Osteocyte (in vitro differentiated cells): ENCODE data around the gene CDC25B. TPM values are rescaled to one million over a fixed set of nuclear protein-coding genes. Genes with fewer than 3 reads are reported as not detected.
A peak's percentile ranks its signal among the peaks of the same experiment; 100 is the strongest.

Experiments
- DNase-seq: peaks from one replicate; pipeline ENCODE4 v3.0.0; 2021; ENCODE audit warnings: mixed read lengths; ENCODE audit not compliant: unreplicated experiment; ENCODE audit errors: extremely low spot score
- H3K27ac Mint-ChIP-seq: one replicate; pipeline ENCODE4 v1.8.0; 2021; ENCODE audit warnings: mild to moderate bottlenecking, mixed read lengths; ENCODE audit not compliant: unreplicated experiment
- H3K27me3 Mint-ChIP-seq: one replicate; pipeline ENCODE4 v1.8.0; 2021; ENCODE audit warnings: mixed read lengths; ENCODE audit not compliant: unreplicated experiment
- H3K36me3 Mint-ChIP-seq: one replicate; pipeline ENCODE4 v1.8.0; 2021; ENCODE audit warnings: mixed read lengths; ENCODE audit not compliant: unreplicated experiment
- H3K4me1 Mint-ChIP-seq: one replicate; pipeline ENCODE4 v1.8.0; 2021; ENCODE audit warnings: mixed read lengths; ENCODE audit not compliant: unreplicated experiment
- H3K4me3 Mint-ChIP-seq: one replicate; pipeline ENCODE4 v1.8.0; 2021; ENCODE audit warnings: mild to moderate bottlenecking, moderate library complexity, mixed read lengths; ENCODE audit not compliant: unreplicated experiment
- H3K9me3 Mint-ChIP-seq: one replicate; pipeline ENCODE4 v1.8.0; 2021; ENCODE audit warnings: mixed read lengths; ENCODE audit not compliant: unreplicated experiment
- total RNA-seq: library from RNA; stranded (reverse); gene quantifications from 2 replicates; pipeline ENCODE4 v1.2.1, GENCODE V29; 2021
- TF ChIP-seq, protein P1 (sequence below): fragments of 200-600 bp; sonication (generic); IDR thresholded peaks from 2 replicates; pipeline ENCODE4 v1.5.0; 2021; ENCODE audit warnings: antibody characterized with exemption, mild to moderate bottlenecking, moderate library complexity

The CDC25B gene
- total RNA-seq, 1 donor from 2014 or later: 197 TPM

DNA sequence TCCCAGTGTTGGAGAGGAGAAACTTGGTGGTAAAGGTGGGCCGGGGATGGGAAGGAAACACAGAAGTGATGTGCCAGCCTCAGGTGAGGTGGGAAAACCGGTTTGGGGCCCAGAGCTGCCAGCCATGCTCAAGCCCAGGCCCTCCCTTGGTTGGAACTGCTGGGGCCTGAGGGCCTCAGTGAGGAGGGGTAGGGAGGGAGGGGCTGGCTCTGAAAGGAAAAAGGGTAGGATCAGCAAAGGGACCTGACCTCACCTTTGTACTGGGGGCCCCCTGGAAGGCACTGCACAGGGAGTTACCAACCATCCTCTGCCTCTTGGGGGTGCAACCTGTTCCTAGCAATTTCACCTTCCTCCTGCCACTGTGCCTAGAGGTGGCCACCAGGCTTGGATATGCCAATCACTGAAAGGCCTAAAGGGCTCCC lies 13.0 kb upstream of the CDC25B start:
- H3K27ac Mint-ChIP-seq: peak overlapping the region; percentile 24
- peaks cover 39% of the 10 kb centered on the region for H3K4me1 Mint-ChIP-seq
- no peaks in the 10 kb centered on the region for H3K27me3 Mint-ChIP-seq
- no peak for DNase-seq
- H3K4me3 Mint-ChIP-seq: peak overlapping the region; percentile 14
- TF ChIP-seq, protein P1, sequence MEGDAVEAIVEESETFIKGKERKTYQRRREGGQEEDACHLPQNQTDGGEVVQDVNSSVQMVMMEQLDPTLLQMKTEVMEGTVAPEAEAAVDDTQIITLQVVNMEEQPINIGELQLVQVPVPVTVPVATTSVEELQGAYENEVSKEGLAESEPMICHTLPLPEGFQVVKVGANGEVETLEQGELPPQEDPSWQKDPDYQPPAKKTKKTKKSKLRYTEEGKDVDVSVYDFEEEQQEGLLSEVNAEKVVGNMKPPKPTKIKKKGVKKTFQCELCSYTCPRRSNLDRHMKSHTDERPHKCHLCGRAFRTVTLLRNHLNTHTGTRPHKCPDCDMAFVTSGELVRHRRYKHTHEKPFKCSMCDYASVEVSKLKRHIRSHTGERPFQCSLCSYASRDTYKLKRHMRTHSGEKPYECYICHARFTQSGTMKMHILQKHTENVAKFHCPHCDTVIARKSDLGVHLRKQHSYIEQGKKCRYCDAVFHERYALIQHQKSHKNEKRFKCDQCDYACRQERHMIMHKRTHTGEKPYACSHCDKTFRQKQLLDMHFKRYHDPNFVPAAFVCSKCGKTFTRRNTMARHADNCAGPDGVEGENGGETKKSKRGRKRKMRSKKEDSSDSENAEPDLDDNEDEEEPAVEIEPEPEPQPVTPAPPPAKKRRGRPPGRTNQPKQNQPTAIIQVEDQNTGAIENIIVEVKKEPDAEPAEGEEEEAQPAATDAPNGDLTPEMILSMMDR: no peak
- H3K9me3 Mint-ChIP-seq: no peaks in the 10 kb centered on the region
- H3K36me3 Mint-ChIP-seq: peaks cover 2% of the 10 kb centered on the region

- no peaks in the 10 kb centered on the region for H3K9me3 Mint-ChIP-seq
- peak overlapping the region; percentile 9 for H3K27ac Mint-ChIP-seq
- H3K4me3 Mint-ChIP-seq: peak overlapping the region; percentile 14
- TF ChIP-seq, protein P1: no peak
- H3K36me3 Mint-ChIP-seq: peaks cover 2% of the 10 kb centered on the region
- peaks cover 42% of the 10 kb centered on the region for H3K4me1 Mint-ChIP-seq
- no peaks in the 10 kb centered on the region for H3K27me3 Mint-ChIP-seq
- DNase-seq: no peak
Measured at GRCh38 chr20:3783511-3784195, 12.5 kb upstream of the CDC25B start.

DNA sequence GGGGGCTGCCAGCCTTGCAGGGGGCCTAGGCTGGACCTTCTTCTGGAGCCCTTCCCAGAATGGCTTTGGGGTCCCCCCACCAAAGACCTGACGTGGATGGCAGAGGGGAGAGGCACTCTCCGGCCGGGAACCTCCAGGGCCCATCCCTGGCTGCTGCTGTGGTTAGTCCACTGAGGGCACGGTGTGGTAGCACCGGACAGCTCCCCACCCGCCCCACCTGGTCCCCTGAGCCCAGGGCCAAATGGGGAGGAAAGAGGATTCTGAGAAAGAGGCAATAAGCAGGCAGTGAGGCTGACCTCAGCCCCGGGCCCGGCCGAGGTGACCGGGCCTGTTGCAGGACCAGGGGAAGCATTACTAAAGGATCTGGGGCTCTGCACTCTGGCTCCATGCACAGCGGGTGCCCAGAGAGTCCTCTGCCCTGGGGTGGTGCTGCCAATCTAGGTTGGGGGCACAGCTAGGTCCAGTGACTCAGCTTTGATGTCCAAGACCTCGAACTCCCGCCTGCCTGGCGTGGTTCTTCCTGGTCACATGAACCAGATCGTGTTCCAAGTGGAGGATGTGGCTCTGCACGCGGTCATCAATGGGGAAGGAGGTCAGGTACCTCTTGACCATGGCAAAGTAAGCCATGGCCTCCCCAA lies 11.8 kb upstream of the CDC25B start:
- peak overlapping the region; percentile 38 for H3K27ac Mint-ChIP-seq
- TF ChIP-seq, protein P1: no peak
- peaks cover 2% of the 10 kb centered on the region for H3K36me3 Mint-ChIP-seq
- H3K27me3 Mint-ChIP-seq: no peaks in the 10 kb centered on the region
- H3K4me3 Mint-ChIP-seq: peak overlapping the region; percentile 57
- no peaks in the 10 kb centered on the region for H3K9me3 Mint-ChIP-seq
- peaks cover 43% of the 10 kb centered on the region for H3K4me1 Mint-ChIP-seq
- no peak for DNase-seq

- peaks cover 43% of the 10 kb centered on the region for H3K4me1 Mint-ChIP-seq
- no peaks in the 10 kb centered on the region for H3K27me3 Mint-ChIP-seq
- peaks cover 2% of the 10 kb centered on the region for H3K36me3 Mint-ChIP-seq
- DNase-seq: no peak
- peak overlapping the region; percentile 38 for H3K27ac Mint-ChIP-seq
- TF ChIP-seq, protein P1: no peak
- peak overlapping the region; percentile 57 for H3K4me3 Mint-ChIP-seq
- no peaks in the 10 kb centered on the region for H3K9me3 Mint-ChIP-seq
Measured at GRCh38 chr20:3784863-3785239, 11.3 kb upstream of the CDC25B start.
